Skeletal muscle satellite cell (primary cell): Measurements from ENCODE around the gene ITGB3.
A peak's percentile ranks its signal among the peaks of the same experiment; 100 is the strongest.

Source experiments
- H3K27me3 ChIP-seq: 2 replicates; pipeline ENCODE4 v1.7.0; 2013; ENCODE audit warnings: low read length; ENCODE audit not compliant: control insufficient read depth, insufficient read depth
- H3K36me3 ChIP-seq: 2 replicates; pipeline ENCODE4 v1.7.0; 2013; ENCODE audit warnings: mild to moderate bottlenecking, control low read depth, low read length; ENCODE audit not compliant: insufficient read depth
- H3K4me1 ChIP-seq: 2 replicates; pipeline ENCODE4 v1.7.0; 2013; ENCODE audit warnings: low read length; ENCODE audit not compliant: control insufficient read depth, insufficient read depth
- H3K4me2 ChIP-seq: 2 replicates; pipeline ENCODE4 v1.7.0; 2013; ENCODE audit warnings: mild to moderate bottlenecking, low read length
- H3K4me3 ChIP-seq: 2 replicates; pipeline ENCODE4 v1.7.0; 2013; ENCODE audit warnings: low read length
- H3K9ac ChIP-seq: 2 replicates; pipeline ENCODE4 v1.7.0; 2013; ENCODE audit warnings: mild to moderate bottlenecking, low read depth, low read length, moderate library complexity
- H3K9me3 ChIP-seq: replicated peaks from 2 replicates; pipeline ENCODE4 v1.7.0; 2013; ENCODE audit warnings: mild to moderate bottlenecking, control low read depth, low read length

The ITGB3 gene

GRCh38 chr17:47224966-47225365, 28.7 kb upstream of the ITGB3 start:
- Histone ChIP-seq H3K4me3 (no peak overlapping the region), H3K4me1 (peaks cover 34% of the 10 kb centered on the region), H3K9me3 (no peaks in the 10 kb centered on the region), H3K9ac (peak overlapping the region; percentile 73), H3K36me3 (no peaks in the 10 kb centered on the region), H3K27me3 (no peaks in the 10 kb centered on the region), H3K4me2 (peak overlapping the region; percentile 61)

GRCh38 chr17:47225436-47225858, 28.2 kb upstream of the ITGB3 start:
- peaks cover 38% of the 10 kb centered on the region for H3K4me1 ChIP-seq
- peak overlapping the region; percentile 73 for H3K9ac ChIP-seq

GRCh38 chr17:47225911-47226688, 27.5 kb upstream of the ITGB3 start:
- peak overlapping the region; percentile 61 for H3K4me2 ChIP-seq
- H3K4me1 ChIP-seq: peaks cover 40% of the 10 kb centered on the region
- no peaks in the 10 kb centered on the region for H3K27me3 ChIP-seq
- H3K9me3 ChIP-seq: no peaks in the 10 kb centered on the region
- H3K36me3 ChIP-seq: no peaks in the 10 kb centered on the region
- no peak overlapping the region for H3K4me3 ChIP-seq
- peak overlapping the region; percentile 73 for H3K9ac ChIP-seq

More at GRCh38 chr17:47225436-47225858, 28.2 kb upstream of the ITGB3 start:
- Histone ChIP-seq H3K36me3 (no peaks in the 10 kb centered on the region), H3K9me3 (no peaks in the 10 kb centered on the region), H3K27me3 (no peaks in the 10 kb centered on the region), H3K4me3 (no peak overlapping the region), H3K4me2 (peak overlapping the region; percentile 61)

- H3K27me3 ChIP-seq: no peaks in the 10 kb centered on the region
- H3K36me3 ChIP-seq: no peaks in the 10 kb centered on the region
- no peak overlapping the region for H3K9ac ChIP-seq
- no peak overlapping the region for H3K4me3 ChIP-seq
- peaks cover 38% of the 10 kb centered on the region for H3K4me1 ChIP-seq
- no peak overlapping the region for H3K4me2 ChIP-seq
- H3K9me3 ChIP-seq: no peaks in the 10 kb centered on the region
Observed at GRCh38 chr17:47227862-47228261, 25.8 kb upstream of the ITGB3 start.

- no peaks in the 10 kb centered on the region for H3K9me3 ChIP-seq
- H3K27me3 ChIP-seq: no peaks in the 10 kb centered on the region
- peak overlapping the region; percentile 71 for H3K9ac ChIP-seq
- H3K36me3 ChIP-seq: no peaks in the 10 kb centered on the region
- H3K4me3 ChIP-seq: peak overlapping the region; percentile 58
- H3K4me2 ChIP-seq: peak overlapping the region; percentile 79
- peaks cover 28% of the 10 kb centered on the region for H3K4me1 ChIP-seq
Observed at GRCh38 chr17:47229535-47230443, 23.8 kb upstream of the ITGB3 start.

- no peaks in the 10 kb centered on the region for H3K27me3 ChIP-seq
- no peak overlapping the region for H3K9ac ChIP-seq
- H3K36me3 ChIP-seq: no peaks in the 10 kb centered on the region
- no peak overlapping the region for H3K4me3 ChIP-seq
- H3K9me3 ChIP-seq: no peaks in the 10 kb centered on the region
- peaks cover 17% of the 10 kb centered on the region for H3K4me1 ChIP-seq
- H3K4me2 ChIP-seq: no peak overlapping the region
Observed at GRCh38 chr17:47230864-47231263, 22.8 kb upstream of the ITGB3 start.

- Histone ChIP-seq H3K9ac (no peak overlapping the region), H3K9me3 (no peaks in the 10 kb centered on the region), H3K36me3 (no peaks in the 10 kb centered on the region), H3K4me3 (no peak overlapping the region), H3K4me2 (no peak overlapping the region), H3K27me3 (no peaks in the 10 kb centered on the region), H3K4me1 (peaks cover 13% of the 10 kb centered on the region)
Observed at GRCh38 chr17:47231334-47231733, 22.3 kb upstream of the ITGB3 start.

GRCh38 chr17:47231866-47232265, 21.8 kb upstream of the ITGB3 start:
- Histone ChIP-seq H3K4me3 (no peak overlapping the region), H3K36me3 (no peaks in the 10 kb centered on the region), H3K4me2 (no peak overlapping the region), H3K27me3 (no peaks in the 10 kb centered on the region), H3K9me3 (no peaks in the 10 kb centered on the region), H3K9ac (no peak overlapping the region), H3K4me1 (peaks cover 12% of the 10 kb centered on the region)

- no peak overlapping the region for H3K4me2 ChIP-seq
- H3K36me3 ChIP-seq: no peaks in the 10 kb centered on the region
- no peaks in the 10 kb centered on the region for H3K9me3 ChIP-seq
- peaks cover 12% of the 10 kb centered on the region for H3K4me1 ChIP-seq
- no peak overlapping the region for H3K4me3 ChIP-seq
- no peak overlapping the region for H3K9ac ChIP-seq
- H3K27me3 ChIP-seq: no peaks in the 10 kb centered on the region
Observed at GRCh38 chr17:47232465-47232864, 21.2 kb upstream of the ITGB3 start.

GRCh38 chr17:47235506-47235905, 18.1 kb upstream of the ITGB3 start:
- Histone ChIP-seq H3K4me1 (peaks cover 15% of the 10 kb centered on the region), H3K4me3 (no peak overlapping the region), H3K27me3 (no peaks in the 10 kb centered on the region), H3K36me3 (no peaks in the 10 kb centered on the region), H3K9ac (no peak overlapping the region), H3K9me3 (no peaks in the 10 kb centered on the region), H3K4me2 (no peak overlapping the region)

- Histone ChIP-seq H3K27me3 (no peaks in the 10 kb centered on the region), H3K9ac (no peak overlapping the region), H3K4me1 (peaks cover 18% of the 10 kb centered on the region), H3K4me2 (no peak overlapping the region), H3K9me3 (no peaks in the 10 kb centered on the region), H3K36me3 (no peaks in the 10 kb centered on the region), H3K4me3 (no peak overlapping the region)
Observed at GRCh38 chr17:47235923-47236322, 17.7 kb upstream of the ITGB3 start.
